BE2C (cell line): ENCODE data around the gene NEGR1.

ENCODE experiments used
- DNase-seq: peaks from one replicate; pipeline ENCODE4 v3.0.0-alpha.2; 2020
- H3K27me3 ChIP-seq: fragments of 250-450 bp; sonication (Bioruptor Pico); 2 replicates; pipeline ENCODE4 v1.5.1; 2020; ENCODE audit warnings: mild to moderate bottlenecking
- H3K36me3 ChIP-seq: fragments of 250-450 bp; sonication (Bioruptor Pico); 2 replicates; pipeline ENCODE4 v1.5.1; 2020; ENCODE audit warnings: mild to moderate bottlenecking
- H3K4me1 ChIP-seq: fragments of 250-450 bp; sonication (Bioruptor Pico); 2 replicates; pipeline ENCODE4 v1.5.1; 2020
- H3K4me3 ChIP-seq: 2 replicates; pipeline ENCODE4 v1.5.1; 2011; ENCODE audit warnings: low read depth, low read length
- H3K9me3 ChIP-seq: fragments of 250-450 bp; sonication (Bioruptor Pico); 2 replicates; pipeline ENCODE4 v1.5.1; 2020
- CTCF ChIP-seq: IDR thresholded peaks from 2 replicates; pipeline ENCODE4 v1.5.1; 2012; ENCODE audit warnings: mild to moderate bottlenecking, low read depth, low read length

The NEGR1 gene

GRCh38 chr1:71577451-71578131 is 704.7 kb downstream of the NEGR1 start:
- no peaks in the 10 kb centered on the region for H3K4me1 ChIP-seq
- TF ChIP-seq CTCF: no peak
- no peak overlapping the region for H3K4me3 ChIP-seq
- no peaks in the 10 kb centered on the region for H3K9me3 ChIP-seq
- H3K36me3 ChIP-seq: no peaks in the 10 kb centered on the region
- no peaks in the 10 kb centered on the region for H3K27me3 ChIP-seq
- DNase-seq: no peak

- H3K27me3 ChIP-seq: no peaks in the 10 kb centered on the region
- H3K4me1 ChIP-seq: no peaks in the 10 kb centered on the region
- H3K9me3 ChIP-seq: no peaks in the 10 kb centered on the region
- DNase-seq: no peak
- no peaks in the 10 kb centered on the region for H3K36me3 ChIP-seq
- no peak overlapping the region for H3K4me3 ChIP-seq
- TF ChIP-seq CTCF: no peak
These were observed 710.3 kb downstream of the NEGR1 start for GRCh38 chr1:71572038-71572437.

GRCh38 chr1:71566413-71566812 is 715.9 kb downstream of the NEGR1 start:
- Histone ChIP-seq H3K9me3 (no peaks in the 10 kb centered on the region), H3K27me3 (no peaks in the 10 kb centered on the region), H3K36me3 (no peaks in the 10 kb centered on the region), H3K4me1 (no peaks in the 10 kb centered on the region), H3K4me3 (no peak overlapping the region)
- TF ChIP-seq CTCF: no peak
- no peak for DNase-seq

- Histone ChIP-seq H3K4me1 (no peaks in the 10 kb centered on the region), H3K36me3 (no peaks in the 10 kb centered on the region), H3K9me3 (no peaks in the 10 kb centered on the region), H3K4me3 (no peak overlapping the region), H3K27me3 (no peaks in the 10 kb centered on the region)
- no peak for DNase-seq
- no peak for TF ChIP-seq CTCF
These were observed 716.5 kb downstream of the NEGR1 start for GRCh38 chr1:71565831-71566230.

GRCh38 chr1:71565262-71565661 is 717.1 kb downstream of the NEGR1 start:
- Histone ChIP-seq H3K9me3 (no peaks in the 10 kb centered on the region), H3K36me3 (no peaks in the 10 kb centered on the region), H3K4me1 (no peaks in the 10 kb centered on the region), H3K4me3 (no peak overlapping the region), H3K27me3 (no peaks in the 10 kb centered on the region)
- no peak for TF ChIP-seq CTCF
- no peak for DNase-seq

- Histone ChIP-seq H3K4me1 (no peaks in the 10 kb centered on the region), H3K27me3 (no peaks in the 10 kb centered on the region), H3K36me3 (no peaks in the 10 kb centered on the region), H3K9me3 (no peaks in the 10 kb centered on the region), H3K4me3 (no peak overlapping the region)
- no peak for DNase-seq
- no peak for TF ChIP-seq CTCF
These were observed 720.0 kb downstream of the NEGR1 start for GRCh38 chr1:71562298-71562697.
